GM12878 (cell line): Measurements from ENCODE around the gene DDX5. TPM values are rescaled to one million over a fixed set of nuclear protein-coding genes. Genes with fewer than 3 reads are reported as not detected.

ENCODE experiments used
- ATAC-seq: fragments of 200-7000 bp; cut with Tn5 transposase; 3 replicates; pipeline ENCODE4 v1.9.1; 2020; ENCODE audit warnings: mild to moderate bottlenecking, moderate library complexity
- BruUV-seq: library from RNA; stranded (reverse); fragments of 400-500 nt; replicated peaks from 2 replicates; lab custom pipeline; 2021; lab: Mats Ljungman, UMichigan
- CTCF ChIA-PET: fragments of 300-600 bp; sonication (Branson Sonifier 250); formaldehyde crosslinking; extraction: SDS; loops from one replicate; lab custom pipeline; 2021; ENCODE audit warnings: inconsistent platforms; lab: Yijun Ruan, JAX
- POLR2A ChIA-PET: fragments of 350-600 bp; formaldehyde crosslinking; extraction: SDS; loops from one replicate; lab custom pipeline; 2021; ENCODE audit warnings: inconsistent platforms; lab: Charles Lee
- RAD21 ChIA-PET: fragments of 300-600 bp; sonication (Branson Sonifier 250); formaldehyde crosslinking; loops from one replicate; lab custom pipeline; 2023; ENCODE audit warnings: antibody characterized with exemption; ENCODE audit not compliant: unreplicated experiment; lab: Charles Lee
- SMC1A ChIA-PET: fragments of 300-600 bp; sonication (Branson Sonifier 250); formaldehyde crosslinking; loops from one replicate; lab custom pipeline; 2023; ENCODE audit not compliant: unreplicated experiment, uncharacterized antibody; lab: Charles Lee
- DNase-seq: peaks from one replicate; pipeline ENCODE4 v3.0.0-alpha.2; 2011; ENCODE audit warnings: low read depth, low spot score
- FAIRE-seq: peaks from 3 replicates; lab custom pipeline; 2011; peaks lifted over from hg19 to GRCh38; lab: Jason Lieb, UNC
- H2AFZ ChIP-seq: 2 replicates; pipeline ENCODE4 v1.6.0; 2011; ENCODE audit warnings: low read depth, low read length, control low read depth; ENCODE audit not compliant: control insufficient read depth
- H3K27ac ChIP-seq: 2 replicates; pipeline ENCODE4 v1.5.1; 2011; ENCODE audit warnings: control low read depth; ENCODE audit not compliant: control insufficient read depth, insufficient read depth
- H3K27me3 ChIP-seq, 2 experiments: replicated peaks in 1 of 2; 2 replicates each; pipeline versions ENCODE4 v1.6.0 to v1.6.1; 2011; ENCODE audit warnings: low read length in 1 of 2; ENCODE audit not compliant: control insufficient read depth in 2 of 2, insufficient read depth in 2 of 2
- H3K36me3 ChIP-seq, 2 experiments: 2 replicates each; pipeline ENCODE4 v1.5.1; 2011; ENCODE audit warnings: low read length in 1 of 2; ENCODE audit not compliant: control insufficient read depth in 2 of 2, insufficient read depth in 2 of 2
- H3K4me1 ChIP-seq: 2 replicates; pipeline ENCODE4 v1.6.1; 2011; ENCODE audit warnings: mild to moderate bottlenecking, low read length, moderate library complexity, mixed read lengths; ENCODE audit not compliant: control insufficient read depth, insufficient read depth
- H3K4me2 ChIP-seq: 2 replicates; pipeline ENCODE4 v1.6.0; 2011; ENCODE audit warnings: control low read depth; ENCODE audit not compliant: control insufficient read depth, insufficient read depth
- H3K4me3 ChIP-seq: fragments of 200-600 bp; sonication (generic); 2 replicates; pipeline ENCODE4 v1.5.1; 2016
- H3K79me2 ChIP-seq: 2 replicates; pipeline ENCODE4 v1.6.0; 2011; ENCODE audit warnings: low read length; ENCODE audit not compliant: control insufficient read depth, insufficient read depth
- H3K9ac ChIP-seq: 2 replicates; pipeline ENCODE4 v1.8.0; 2011; ENCODE audit warnings: low read length, control low read depth, mixed read lengths; ENCODE audit not compliant: control insufficient read depth, insufficient read depth
- H3K9me3 ChIP-seq: replicated peaks from 3 replicates; pipeline ENCODE4 v1.5.1; 2011; ENCODE audit warnings: mild to moderate bottlenecking, low read length; ENCODE audit not compliant: control insufficient read depth, insufficient read depth
- H4K20me1 ChIP-seq: 2 replicates; pipeline ENCODE4 v1.6.0; 2011; ENCODE audit not compliant: control insufficient read depth, insufficient read depth
- HCFC1 ChIP-seq: fragments of 150-350 bp; IDR thresholded peaks from 2 replicates; pipeline ENCODE4 v1.6.1; 2014; ENCODE audit warnings: low read length
- IRF5 ChIP-seq: fragments of 450-650 bp; IDR thresholded peaks from 2 replicates; pipeline ENCODE4 v1.6.1; 2017; ENCODE audit warnings: borderline replicate concordance
- POU2F2 ChIP-seq: IDR thresholded peaks from 3 replicates; pipeline ENCODE4 v1.6.1; 2011; ENCODE audit warnings: low read depth, mild to moderate bottlenecking, low read length, borderline replicate concordance
- RAD51 ChIP-seq: fragments of 450-650 bp; IDR thresholded peaks from 2 replicates; pipeline ENCODE4 v1.6.1; 2016; ENCODE audit warnings: moderate library complexity, mild to moderate bottlenecking, inconsistent platforms
- RFX5 ChIP-seq: IDR thresholded peaks from 2 replicates; pipeline ENCODE4 v1.6.1; 2011; ENCODE audit warnings: low read depth, low read length, improper control_type of control experiment
- WGBS: methylation state at CpG from one replicate; pipeline ENCODE4 v1.1.6; 2016; ENCODE audit warnings: low lambda C conversion rate; ENCODE audit not compliant: insufficient replicate concordance, insufficient coverage; ENCODE audit errors: missing lambda C conversion rate; 5-methylcytosine and 5-hydroxymethylcytosine counted together
- in situ Hi-C: fragments of 300-500 bp; cut with MboI; formaldehyde crosslinking; loops from 9 replicates; pipeline ENCODE4 v1.14.3; 2018; ENCODE audit warnings: mixed read lengths
- intact Hi-C: fragments of 100-400 bp; cut with micrococcal nuclease; formaldehyde crosslinking; loops from one replicate; pipeline ENCODE4 v1.14.2; 2022; ENCODE audit not compliant: unreplicated experiment
- polyA plus RNA-seq, 11 experiments: library from polyadenylated mRNA; depleted of rRNA in 4 of 11; unstranded in 6 of 11; stranded (reverse) in 5 of 11; fragments of >200 nt; fragmentation: Nextera tagmentation in 4 of 11; fragmentation: Illumina TruSeq in 1 of 11; extraction: Ambion mirVana in 4 of 11; extraction: Trizol in 1 of 11; gene quantifications; 1 replicate in 1 of 11; 2 replicates in 10 of 11; pipeline versions ENCODE4 v1.2.1 to v1.2.3, GENCODE V29; 2011 to 2016; ENCODE audit warnings: inconsistent platforms in 2 of 11, missing spikeins in 2 of 11, low read depth in 1 of 11
- total RNA-seq, 4 experiments: library from RNA; depleted of rRNA in 3 of 4; stranded (reverse); fragments of >200 nt in 3 of 4; fragmentation: Illumina TruSeq in 1 of 4; extraction: Trizol in 1 of 4; gene quantifications; 2 replicates each; pipeline versions ENCODE4 v1.2.1 to v1.2.3, GENCODE V29; 2013 to 2021

The DDX5 gene
- total and polyA plus RNA-seq, 10 of the 15 experiments (the other 5 are each of a cell fraction or from before 2014, with no cell fraction given): 257 to 1,423 (median 719) TPM

GRCh38 chr17:64551461-64551860, 45.4 kb upstream of the DDX5 start:
- Histone ChIP-seq H3K4me1 (no peaks in the 10 kb centered on the region), H3K9me3 (no peaks in the 10 kb centered on the region), H3K4me3 (no peak overlapping the region), H2AFZ (no peak overlapping the region), H3K36me3 (peaks cover 2 to 3% of the 10 kb centered on the region in 2 experiments; a peak in 2 of 4 replicates), H3K27me3 (no peaks in the 10 kb centered on the region), H3K9ac (no peak overlapping the region), H3K4me2 (no peak overlapping the region), H3K27ac (no peak overlapping the region), H3K79me2 (no peaks in the 10 kb centered on the region), H4K20me1 (no peaks in the 10 kb centered on the region)
- SMC1A ChIA-PET: no interaction called here
- DNase-seq: no peak
- POLR2A ChIA-PET: no interaction called here
- TF ChIP-seq HCFC1 (no peak), RAD51 (no peak)
- 98% methylated on average over 5 of the region's 5 CpGs for WGBS
- in situ Hi-C loops (no loop called here), intact Hi-C loops (no loop called here)
- BruUV-seq: no TSS peak
- RAD21 ChIA-PET: interaction anchor here (1.1 kb wide), 1 partner anchor 131 kb away, joined by 3 read pairs; no protein-coding TSS in a partner anchor
- CTCF ChIA-PET: interaction anchor here (0.6 kb wide), 1 partner anchor 98 kb away, joined by 3 read pairs; no protein-coding TSS in a partner anchor
- no peak for ATAC-seq
- FAIRE-seq: no peak

- 95% methylated on average over 10 of the region's 10 CpGs for WGBS
- Histone ChIP-seq H3K4me1 (no peaks in the 10 kb centered on the region), H4K20me1 (no peaks in the 10 kb centered on the region), H3K9ac (no peak overlapping the region), H3K4me3 (no peak overlapping the region), H3K4me2 (no peak overlapping the region), H3K9me3 (no peaks in the 10 kb centered on the region), H3K27ac (no peak overlapping the region), H3K36me3 (no peaks in the 10 kb centered on the region; a peak in 1 of 4 replicates), H2AFZ (no peak overlapping the region), H3K27me3 (no peaks in the 10 kb centered on the region), H3K79me2 (no peaks in the 10 kb centered on the region)
- TF ChIP-seq RFX5: no peak
- TF ChIP-seq IRF5: no peak
- no peak for TF ChIP-seq POU2F2
- in situ Hi-C loops: no loop called here
- DNase-seq (no peak), FAIRE-seq (no peak), ATAC-seq (no peak)
- ChIA-PET CTCF (interaction anchor here (1.0 to 1.5 kb wide), 4 partner anchors 9 to 227 kb away, joined by 3 read pairs; no protein-coding TSS in a partner anchor), POLR2A (interaction anchor here (1.0 to 1.1 kb wide), 2 partner anchors 8 to 19 kb away, joined by 3 read pairs; no protein-coding TSS in a partner anchor), RAD21 (interaction anchor here (0.6 to 0.8 kb wide), 2 partner anchors 55 to 127 kb away, joined by 3 to 6 read pairs; no protein-coding TSS in a partner anchor), SMC1A (interaction anchor here (0.9 to 3.5 kb wide), 4 partner anchors 22 to 128 kb away, joined by 3 to 10 read pairs (median 4); no protein-coding TSS in a partner anchor)
- intact Hi-C loops: no loop called here
- BruUV-seq: no TSS peak
Observed at GRCh38 chr17:64547319-64547718, 41.2 kb upstream of the DDX5 start.
